ENCODE results near the gene ABCB8.

- no peak for TF ChIP-seq POLR2A (IDR thresholded peaks at IDR 0.05)
- TF ChIP-seq, protein P1, sequence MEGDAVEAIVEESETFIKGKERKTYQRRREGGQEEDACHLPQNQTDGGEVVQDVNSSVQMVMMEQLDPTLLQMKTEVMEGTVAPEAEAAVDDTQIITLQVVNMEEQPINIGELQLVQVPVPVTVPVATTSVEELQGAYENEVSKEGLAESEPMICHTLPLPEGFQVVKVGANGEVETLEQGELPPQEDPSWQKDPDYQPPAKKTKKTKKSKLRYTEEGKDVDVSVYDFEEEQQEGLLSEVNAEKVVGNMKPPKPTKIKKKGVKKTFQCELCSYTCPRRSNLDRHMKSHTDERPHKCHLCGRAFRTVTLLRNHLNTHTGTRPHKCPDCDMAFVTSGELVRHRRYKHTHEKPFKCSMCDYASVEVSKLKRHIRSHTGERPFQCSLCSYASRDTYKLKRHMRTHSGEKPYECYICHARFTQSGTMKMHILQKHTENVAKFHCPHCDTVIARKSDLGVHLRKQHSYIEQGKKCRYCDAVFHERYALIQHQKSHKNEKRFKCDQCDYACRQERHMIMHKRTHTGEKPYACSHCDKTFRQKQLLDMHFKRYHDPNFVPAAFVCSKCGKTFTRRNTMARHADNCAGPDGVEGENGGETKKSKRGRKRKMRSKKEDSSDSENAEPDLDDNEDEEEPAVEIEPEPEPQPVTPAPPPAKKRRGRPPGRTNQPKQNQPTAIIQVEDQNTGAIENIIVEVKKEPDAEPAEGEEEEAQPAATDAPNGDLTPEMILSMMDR (IDR thresholded peaks at IDR 0.05), result no peak
Measured at GRCh38 chr7:151095123-151095797, 67.0 kb downstream of the ABCB8 start.
